ENCODE results near the gene FAIM2.
A peak's percentile ranks its signal among the peaks of the same experiment; 100 is the strongest.

The FAIM2 gene

DNA sequence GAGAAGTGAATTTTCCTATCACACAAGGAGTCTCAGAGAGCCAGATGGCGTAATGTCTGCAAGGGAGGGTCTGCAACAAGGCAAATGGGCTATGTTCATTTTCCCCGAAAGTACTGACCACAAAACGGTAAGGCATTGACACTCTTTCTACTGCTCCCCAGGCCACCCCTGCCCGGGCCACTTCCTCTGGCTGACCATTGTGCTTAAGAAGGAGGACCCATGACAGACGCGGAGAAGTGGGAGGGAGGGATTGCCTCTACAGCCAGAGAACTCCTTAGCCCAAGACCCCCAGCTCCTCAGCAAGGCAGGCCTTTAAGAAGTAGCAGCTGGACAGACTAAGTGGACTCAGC, 76.7 kb downstream of the FAIM2 start:
- TF ChIP-seq, protein P1, sequence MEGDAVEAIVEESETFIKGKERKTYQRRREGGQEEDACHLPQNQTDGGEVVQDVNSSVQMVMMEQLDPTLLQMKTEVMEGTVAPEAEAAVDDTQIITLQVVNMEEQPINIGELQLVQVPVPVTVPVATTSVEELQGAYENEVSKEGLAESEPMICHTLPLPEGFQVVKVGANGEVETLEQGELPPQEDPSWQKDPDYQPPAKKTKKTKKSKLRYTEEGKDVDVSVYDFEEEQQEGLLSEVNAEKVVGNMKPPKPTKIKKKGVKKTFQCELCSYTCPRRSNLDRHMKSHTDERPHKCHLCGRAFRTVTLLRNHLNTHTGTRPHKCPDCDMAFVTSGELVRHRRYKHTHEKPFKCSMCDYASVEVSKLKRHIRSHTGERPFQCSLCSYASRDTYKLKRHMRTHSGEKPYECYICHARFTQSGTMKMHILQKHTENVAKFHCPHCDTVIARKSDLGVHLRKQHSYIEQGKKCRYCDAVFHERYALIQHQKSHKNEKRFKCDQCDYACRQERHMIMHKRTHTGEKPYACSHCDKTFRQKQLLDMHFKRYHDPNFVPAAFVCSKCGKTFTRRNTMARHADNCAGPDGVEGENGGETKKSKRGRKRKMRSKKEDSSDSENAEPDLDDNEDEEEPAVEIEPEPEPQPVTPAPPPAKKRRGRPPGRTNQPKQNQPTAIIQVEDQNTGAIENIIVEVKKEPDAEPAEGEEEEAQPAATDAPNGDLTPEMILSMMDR (IDR thresholded peaks at IDR 0.05; ENCODE audit: borderline replicate concordance, insufficient read depth, low read depth, low read length), result no peak

DNA sequence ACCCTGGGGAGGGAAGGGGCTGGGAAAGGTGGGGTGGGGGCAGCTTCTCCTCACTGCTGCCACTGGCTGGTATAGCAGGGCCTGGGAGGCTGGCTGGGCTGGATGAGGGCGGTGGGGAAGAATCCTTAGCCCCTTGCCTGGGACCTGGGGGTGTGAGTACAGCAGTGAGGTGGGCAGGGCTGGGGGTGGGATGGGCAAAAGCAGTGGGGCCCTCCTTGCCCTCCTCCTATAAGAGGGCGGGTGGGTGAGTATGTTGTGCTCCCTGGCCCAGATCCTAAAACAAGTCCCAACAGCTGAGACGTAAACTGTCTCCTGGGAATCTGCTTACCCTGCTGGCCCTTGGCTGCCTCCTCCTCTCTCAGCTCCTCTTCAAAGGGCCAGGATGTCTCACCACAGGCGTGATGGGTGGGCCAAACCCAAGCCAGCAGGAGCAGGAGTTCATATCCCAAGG, 77.7 kb downstream of the FAIM2 start:
- TF ChIP-seq, protein P1 (IDR thresholded peaks at IDR 0.05; ENCODE audit: borderline replicate concordance, insufficient read depth, low read depth, low read length), result no peak
- no peak overlapping the region for H3K4me3 ChIP-seq (ENCODE audit: low read depth, low read length)

More for the DNA sequence above, 76.7 kb downstream of the FAIM2 start:
- H3K4me3 ChIP-seq (ENCODE audit: low read depth, low read length), result peak overlapping the region; percentile 72

DNA sequence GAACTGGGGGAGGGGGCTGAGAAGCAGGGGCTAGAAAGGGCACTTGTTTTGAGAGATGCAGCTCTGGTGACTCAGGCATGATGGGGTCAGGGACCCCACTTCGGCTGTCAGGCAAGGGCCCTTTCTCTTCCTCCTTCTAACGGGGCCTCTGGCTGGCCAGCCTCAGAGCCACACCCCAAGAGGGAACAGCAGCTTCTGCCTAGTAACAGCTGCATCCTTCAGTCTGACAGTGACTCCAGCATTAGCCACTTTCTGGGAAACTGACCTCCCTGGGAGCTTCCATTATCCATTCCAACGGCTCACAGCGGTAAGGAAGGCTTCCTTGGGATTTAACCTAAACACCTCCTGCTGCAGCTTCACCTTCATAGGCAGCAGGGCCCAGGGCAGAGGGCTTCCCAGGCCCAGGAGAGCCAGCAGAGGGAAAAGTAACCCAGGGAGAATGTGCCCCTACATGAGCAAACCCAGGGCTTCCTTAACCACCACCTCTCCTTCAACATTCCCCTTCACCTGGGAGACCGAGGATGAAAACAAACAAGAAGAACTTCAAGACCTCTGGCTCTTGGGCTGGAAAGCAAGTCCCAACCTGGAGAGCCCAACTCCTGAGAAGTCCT, 78.2 kb downstream of the FAIM2 start:
- TF ChIP-seq, protein P1 (IDR thresholded peaks at IDR 0.05; ENCODE audit: borderline replicate concordance, insufficient read depth, low read depth, low read length), result no peak
- H3K4me3 ChIP-seq (ENCODE audit: low read depth, low read length), result no peak overlapping the region

DNA sequence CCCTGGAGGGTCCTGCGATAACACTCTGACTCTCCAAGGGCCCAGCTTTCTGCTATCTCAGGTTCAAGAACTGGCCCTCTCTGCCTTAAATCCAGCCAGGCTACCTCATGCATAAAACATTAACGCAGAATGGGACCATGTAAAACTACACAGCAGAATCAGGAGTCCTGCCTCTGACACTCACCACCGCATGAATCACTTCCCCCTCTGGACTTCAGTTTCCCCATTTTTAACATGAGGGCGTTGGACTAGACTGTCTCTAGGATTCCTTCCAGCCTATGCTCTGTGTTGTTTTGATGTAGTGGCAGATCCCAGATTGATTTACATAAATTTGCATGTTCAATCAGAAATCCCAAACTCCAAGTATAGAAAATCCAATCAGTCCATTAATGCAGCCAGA, 78.8 kb downstream of the FAIM2 start:
- H3K4me3 ChIP-seq (ENCODE audit: low read depth, low read length), result no peak overlapping the region
- TF ChIP-seq, protein P1 (IDR thresholded peaks at IDR 0.05; ENCODE audit: borderline replicate concordance, insufficient read depth, low read depth, low read length), result no peak

DNA sequence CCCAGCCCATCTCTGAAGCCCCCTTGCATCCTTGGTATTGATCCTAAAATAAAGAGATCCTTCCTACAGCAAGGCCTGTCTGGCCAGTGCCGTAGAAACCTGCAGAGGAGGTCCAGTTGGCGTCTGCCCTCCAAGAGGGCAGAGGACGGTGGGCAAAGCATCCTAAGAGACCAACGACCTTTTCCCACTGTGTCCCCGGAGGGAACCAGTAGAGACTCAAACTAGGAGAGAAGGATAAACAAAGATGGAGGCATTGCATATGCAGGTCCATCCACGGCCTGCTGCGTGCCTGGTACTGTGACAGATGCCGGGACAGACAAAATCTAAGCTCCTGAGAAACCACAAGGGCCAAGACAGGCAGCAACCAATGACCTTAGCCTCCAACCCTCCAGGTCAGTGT, 79.3 kb downstream of the FAIM2 start:
- no peak overlapping the region for H3K4me3 ChIP-seq (ENCODE audit: low read depth, low read length)
- TF ChIP-seq, protein P1 (IDR thresholded peaks at IDR 0.05; ENCODE audit: borderline replicate concordance, insufficient read depth, low read depth, low read length), result no peak

DNA sequence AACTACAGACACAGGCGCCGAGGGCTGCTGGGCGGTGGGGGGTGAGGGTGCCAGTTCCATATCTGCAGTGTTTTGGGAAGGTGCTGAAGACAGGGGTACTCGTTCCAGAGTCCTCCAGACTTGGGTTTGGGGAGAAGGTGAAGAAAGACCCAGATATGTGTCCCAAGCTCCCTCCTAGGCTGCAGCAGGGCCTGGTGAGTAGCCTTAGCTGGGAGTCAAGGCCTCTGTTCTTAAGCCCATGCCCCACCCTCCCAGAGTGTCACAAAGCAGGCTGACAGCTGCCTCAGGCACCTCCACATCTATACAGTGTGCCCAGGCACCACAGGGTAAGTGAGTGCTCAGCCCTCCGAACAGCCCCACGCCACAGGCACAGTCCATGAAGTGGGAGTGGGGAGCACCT, 79.7 kb downstream of the FAIM2 start:
- H3K4me3 ChIP-seq (ENCODE audit: low read depth, low read length), result no peak overlapping the region
- TF ChIP-seq, protein P1 (IDR thresholded peaks at IDR 0.05; ENCODE audit: borderline replicate concordance, insufficient read depth, low read depth, low read length), result no peak

DNA sequence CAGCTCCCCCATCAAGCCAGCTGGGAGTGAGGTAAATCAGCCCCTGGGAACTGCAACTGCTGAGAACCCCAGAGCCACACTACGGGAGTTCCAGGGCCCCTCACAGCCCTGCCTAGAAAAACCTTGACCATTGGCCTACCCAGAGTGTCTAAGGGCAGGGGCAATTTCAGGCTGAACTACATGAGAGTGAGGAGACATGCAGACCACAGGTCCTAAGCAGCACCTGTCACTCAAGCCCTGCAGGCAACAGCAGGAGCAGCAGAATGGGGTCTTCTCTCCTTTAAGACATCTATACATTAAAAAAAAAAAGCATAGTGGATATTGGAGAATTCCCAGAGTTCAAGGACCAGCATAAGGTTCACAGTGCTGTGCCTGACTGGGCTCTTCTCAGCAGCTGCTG, 80.3 kb downstream of the FAIM2 start:
- no peak overlapping the region for H3K4me3 ChIP-seq (ENCODE audit: low read depth, low read length)
- TF ChIP-seq, protein P1 (IDR thresholded peaks at IDR 0.05; ENCODE audit: borderline replicate concordance, insufficient read depth, low read depth, low read length), result no peak

Measured in GM12875 (cell line).